GM12874 (cell line): ENCODE measurements around the gene IQCH.

Source experiments
- CTCF ChIP-seq: IDR thresholded peaks from 2 replicates; pipeline ENCODE4 v1.5.1; 2011; ENCODE audit warnings: low read depth, mild to moderate bottlenecking, control low read depth, low read length, moderate library complexity; ENCODE audit not compliant: insufficient read depth

The IQCH gene

GRCh38 chr15:67481680-67482079 is 227.1 kb downstream of the IQCH start:
- no peak for TF ChIP-seq CTCF

- no peak for TF ChIP-seq CTCF
Measured at GRCh38 chr15:67495585-67495984, 241.0 kb downstream of the IQCH start.

- no peak for TF ChIP-seq CTCF
Measured at GRCh38 chr15:67501177-67501835, 246.7 kb downstream of the IQCH start.

- TF ChIP-seq CTCF = no peak
Measured at GRCh38 chr15:67501836-67502461, 247.4 kb downstream of the IQCH start.

GRCh38 chr15:67504056-67504455 is 249.5 kb downstream of the IQCH start:
- TF ChIP-seq CTCF = no peak

- no peak for TF ChIP-seq CTCF
Measured at GRCh38 chr15:67504796-67505195, 250.2 kb downstream of the IQCH start.

- TF ChIP-seq CTCF = no peak
Measured at GRCh38 chr15:67505675-67506572, 251.3 kb downstream of the IQCH start.
